OCI-LY3 (cell line): ENCODE measurements around the gene WBP1L.

Experiments used
- EZH2phosphoT487 ChIP-seq: fragments of 200-600 bp; shearing (Covaris generic); IDR thresholded peaks from 2 replicates; pipeline ENCODE4 v1.6.1; 2018; ENCODE audit warnings: antibody characterized with exemption, mixed run types, low read depth
- TF ChIP-seq, protein P1 (sequence below): fragments of 200-600, 300-600 bp; sonication (generic); IDR thresholded peaks from 2 replicates; pipeline ENCODE4 v1.5.1; 2014; ENCODE audit warnings: antibody characterized with exemption, low read length, low read depth

DNA sequence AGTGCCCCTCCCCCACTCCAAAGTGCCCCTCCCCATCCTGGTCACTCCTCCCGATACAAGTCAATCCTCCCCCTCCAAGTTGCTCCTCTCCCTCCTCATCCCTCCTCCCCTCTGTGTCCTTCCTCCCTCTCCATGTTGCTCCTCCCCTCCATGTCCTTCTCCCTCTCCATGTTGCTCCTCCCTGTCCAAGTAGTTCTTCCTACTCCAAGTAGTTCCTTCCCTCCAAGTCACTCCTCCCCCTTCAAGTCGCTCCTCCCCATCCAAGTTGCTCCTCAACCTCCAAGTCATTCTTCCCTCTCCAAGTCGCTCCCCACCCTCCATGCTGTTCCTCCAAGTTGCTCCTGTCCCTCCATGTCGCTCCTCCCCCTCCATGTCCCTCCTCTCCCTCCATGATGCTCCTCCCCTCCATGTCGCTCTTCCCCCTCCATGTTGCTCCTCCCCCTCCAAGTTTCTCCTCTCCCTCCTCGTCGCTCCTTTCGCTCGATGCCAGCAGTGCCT, 8.6 kb upstream of the WBP1L start:
- TF ChIP-seq EZH2phosphoT487: no peak
- TF ChIP-seq, protein P1, sequence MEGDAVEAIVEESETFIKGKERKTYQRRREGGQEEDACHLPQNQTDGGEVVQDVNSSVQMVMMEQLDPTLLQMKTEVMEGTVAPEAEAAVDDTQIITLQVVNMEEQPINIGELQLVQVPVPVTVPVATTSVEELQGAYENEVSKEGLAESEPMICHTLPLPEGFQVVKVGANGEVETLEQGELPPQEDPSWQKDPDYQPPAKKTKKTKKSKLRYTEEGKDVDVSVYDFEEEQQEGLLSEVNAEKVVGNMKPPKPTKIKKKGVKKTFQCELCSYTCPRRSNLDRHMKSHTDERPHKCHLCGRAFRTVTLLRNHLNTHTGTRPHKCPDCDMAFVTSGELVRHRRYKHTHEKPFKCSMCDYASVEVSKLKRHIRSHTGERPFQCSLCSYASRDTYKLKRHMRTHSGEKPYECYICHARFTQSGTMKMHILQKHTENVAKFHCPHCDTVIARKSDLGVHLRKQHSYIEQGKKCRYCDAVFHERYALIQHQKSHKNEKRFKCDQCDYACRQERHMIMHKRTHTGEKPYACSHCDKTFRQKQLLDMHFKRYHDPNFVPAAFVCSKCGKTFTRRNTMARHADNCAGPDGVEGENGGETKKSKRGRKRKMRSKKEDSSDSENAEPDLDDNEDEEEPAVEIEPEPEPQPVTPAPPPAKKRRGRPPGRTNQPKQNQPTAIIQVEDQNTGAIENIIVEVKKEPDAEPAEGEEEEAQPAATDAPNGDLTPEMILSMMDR: no peak
